ENCODE data around the gene BUB1B.

Gene BUB1B

GRCh38 chr15:40241269-40242212 lies 80.7 kb downstream of the BUB1B start:
- no peak for DNase-seq (ENCODE audit: low read depth)

- no peak for DNase-seq (ENCODE audit: low read depth)
These were observed 81.3 kb downstream of the BUB1B start for GRCh38 chr15:40242213-40242599.

GRCh38 chr15:40242601-40243000 lies 81.7 kb downstream of the BUB1B start:
- DNase-seq (ENCODE audit: low read depth) = no peak

GRCh38 chr15:40243126-40243810 lies 82.4 kb downstream of the BUB1B start:
- DNase-seq (ENCODE audit: low read depth) = no peak

- no peak for DNase-seq (ENCODE audit: low read depth)
These were observed 84.2 kb downstream of the BUB1B start for GRCh38 chr15:40244961-40245523.

GRCh38 chr15:40245666-40246450 lies 85.0 kb downstream of the BUB1B start:
- no peak for DNase-seq (ENCODE audit: low read depth)

- no peak for DNase-seq (ENCODE audit: low read depth)
These were observed 85.8 kb downstream of the BUB1B start for GRCh38 chr15:40246496-40247280.

GRCh38 chr15:40247406-40247971 lies 86.6 kb downstream of the BUB1B start:
- DNase-seq (ENCODE audit: low read depth) = no peak

GRCh38 chr15:40248006-40248783 lies 87.3 kb downstream of the BUB1B start:
- no peak for DNase-seq (ENCODE audit: low read depth)

GRCh38 chr15:40249477-40250303 lies 88.8 kb downstream of the BUB1B start:
- no peak for DNase-seq (ENCODE audit: low read depth)

GRCh38 chr15:40250304-40250656 lies 89.4 kb downstream of the BUB1B start:
- DNase-seq (ENCODE audit: low read depth) = no peak

- DNase-seq (ENCODE audit: low read depth) = no peak
These were observed 90.1 kb downstream of the BUB1B start for GRCh38 chr15:40250771-40251483.

GRCh38 chr15:40251486-40252140 lies 90.7 kb downstream of the BUB1B start:
- no peak for DNase-seq (ENCODE audit: low read depth)

- no peak for DNase-seq (ENCODE audit: low read depth)
These were observed 91.2 kb downstream of the BUB1B start for GRCh38 chr15:40252141-40252437.

GRCh38 chr15:40252438-40253166 lies 91.7 kb downstream of the BUB1B start:
- no peak for DNase-seq (ENCODE audit: low read depth)

GRCh38 chr15:40253167-40253790 lies 92.4 kb downstream of the BUB1B start:
- DNase-seq (ENCODE audit: low read depth) = no peak

- DNase-seq (ENCODE audit: low read depth) = no peak
These were observed 93.6 kb downstream of the BUB1B start for GRCh38 chr15:40254452-40254851.

All from activated T-helper 1 cell treated with Interleukin-2 at 50 U/mL for 16 hours (primary cell).